Measurements from ENCODE around the gene H1-8.
"Not testable (repeated sequence)": the region's sequence is repeated elsewhere in the genome, so short reads cannot be mapped to it uniquely, and the experiment has no call there.

H1-8 gene

GRCh38 chr3:129543156-129543790, at the start of gene H1-8:
TSS of gene H1-8 (plus strand) at chr3:129543175. CDS start at chr3:129543219, 44 bp downstream.
- DNase-seq: no peak

GRCh38 chr3:129493206-129493605, 49.8 kb upstream of the H1-8 start:
- DNase-seq: no peak

- DNase-seq: not testable (repeated sequence)
Measured at GRCh38 chr3:129494499-129494898, 48.5 kb upstream of the H1-8 start.

- not testable (repeated sequence) for DNase-seq
Measured at GRCh38 chr3:129495006-129495639, 47.9 kb upstream of the H1-8 start.

GRCh38 chr3:129497876-129498275, 45.1 kb upstream of the H1-8 start:
- not testable (repeated sequence) for DNase-seq

GRCh38 chr3:129498603-129499488, 44.1 kb upstream of the H1-8 start:
- DNase-seq: not testable (repeated sequence)

GRCh38 chr3:129499604-129500333, 43.2 kb upstream of the H1-8 start:
- DNase-seq: not testable (repeated sequence)

- no peak for DNase-seq
Measured at GRCh38 chr3:129500334-129500658, 42.7 kb upstream of the H1-8 start.

- no peak for DNase-seq
Measured at GRCh38 chr3:129501630-129502029, 41.3 kb upstream of the H1-8 start.

GRCh38 chr3:129502641-129503408, 40.1 kb upstream of the H1-8 start:
- no peak for DNase-seq

- no peak for DNase-seq
Measured at GRCh38 chr3:129503471-129504291, 39.3 kb upstream of the H1-8 start.

- DNase-seq: no peak
Measured at GRCh38 chr3:129504471-129505100, 38.4 kb upstream of the H1-8 start.

- DNase-seq: no peak
Measured at GRCh38 chr3:129505341-129505740, 37.6 kb upstream of the H1-8 start.

GRCh38 chr3:129506231-129506742, 36.7 kb upstream of the H1-8 start:
- no peak for DNase-seq

GRCh38 chr3:129507181-129507831, 35.7 kb upstream of the H1-8 start:
- no peak for DNase-seq

GRCh38 chr3:129512595-129512994, 30.4 kb upstream of the H1-8 start:
- DNase-seq: no peak

GRCh38 chr3:129513705-129514104, 29.3 kb upstream of the H1-8 start:
- DNase-seq: no peak

GRCh38 chr3:129514110-129514509, 28.9 kb upstream of the H1-8 start:
- no peak for DNase-seq

GRCh38 chr3:129514563-129514962, 28.4 kb upstream of the H1-8 start:
- DNase-seq: no peak

Measured in activated CD4-positive, alpha-beta T cell treated with anti-CD3 and anti-CD28 coated beads, Interleukin-2, amount 50 U/mL, for 48 hours (primary cell).